Lung (tissue), 12 donors: Measurements from ENCODE around the gene AGRP. TPM values are rescaled to one million over a fixed set of nuclear protein-coding genes. Genes with fewer than 3 reads are reported as not detected.

Experiments used
- ATAC-seq: fragments of 200-7000 bp; cut with Tn5 transposase; one replicate; pipeline ENCODE4 v1.9.1; 2020; ENCODE audit warnings: moderate number of reproducible peaks; ENCODE audit not compliant: insufficient read depth, low FRiP score
- DNase-seq, 3 donors: peaks; one replicate each; pipeline ENCODE4 v3.0.0-alpha.2; 2013 to 2017
- H3K27ac ChIP-seq, 2 donors: one replicate each; pipeline ENCODE4 v1.5.1; 2013; ENCODE audit warnings: mild to moderate bottlenecking in 2 of 2, moderate library complexity in 2 of 2, control low read depth in 1 of 2, inconsistent platforms in 1 of 2, low read depth in 1 of 2, low read length in 1 of 2
- H3K27me3 ChIP-seq, 3 donors: one replicate each; pipeline ENCODE4 v1.5.1; 2013; ENCODE audit warnings: low read length in 2 of 3; ENCODE audit not compliant: control insufficient read depth in 3 of 3, insufficient read depth in 3 of 3
- H3K36me3 ChIP-seq, 4 donors: one replicate each; pipeline ENCODE4 v1.5.1; 2013; ENCODE audit warnings: low read length in 4 of 4, mild to moderate bottlenecking in 1 of 4, moderate library complexity in 1 of 4; ENCODE audit not compliant: control insufficient read depth in 4 of 4, insufficient read depth in 4 of 4
- H3K4me1 ChIP-seq, 5 donors: one replicate each; pipeline ENCODE4 v1.5.1; 2013; ENCODE audit warnings: low read length in 5 of 5, mild to moderate bottlenecking in 2 of 5, moderate library complexity in 1 of 5; ENCODE audit not compliant: control insufficient read depth in 5 of 5, insufficient read depth in 5 of 5
- H3K4me3 ChIP-seq: one replicate; pipeline ENCODE4 v1.5.1; 2013; ENCODE audit warnings: mild to moderate bottlenecking, control low read depth, moderate library complexity
- H3K9ac ChIP-seq, 2 donors: one replicate each; pipeline ENCODE4 v1.5.1; 2013; ENCODE audit warnings: low read length in 2 of 2, control low read depth in 1 of 2; ENCODE audit not compliant: insufficient read depth in 1 of 2
- H3K9me3 ChIP-seq, 4 donors: one replicate each; pipeline ENCODE4 v1.5.1; 2013; ENCODE audit warnings: low read length in 3 of 4, mild to moderate bottlenecking in 1 of 4, moderate library complexity in 1 of 4; ENCODE audit not compliant: control insufficient read depth in 4 of 4, insufficient read depth in 3 of 4
- CTCF ChIP-seq: IDR thresholded peaks from 2 replicates; pipeline ENCODE4 v1.5.1; 2012; ENCODE audit warnings: mild to moderate bottlenecking; ENCODE audit errors: control extremely low read depth, extremely low read depth
- WGBS, 2 donors: extraction: QIAGEN DNeasy Blood & Tissue Kit; methylation state at CpG; one replicate each; pipeline ENCODE4 v1.1.7; 2013; 5-methylcytosine and 5-hydroxymethylcytosine counted together
- polyA plus RNA-seq, 2 donors: library from polyadenylated mRNA; stranded (reverse); fragments of 200-250 nt; gene quantifications; one replicate each; pipeline ENCODE4 v1.2.1, GENCODE V29; 2013
- total RNA-seq, 2 donors: library from RNA; depleted of rRNA in 1 of 2; stranded (reverse); fragments of >200 nt in 1 of 2; gene quantifications; one replicate each; pipeline ENCODE4 v1.2.1, GENCODE V29; 2014 to 2021
- donor health status: control.
- donor health status: control.
- donor health status: Bipolar disorder and iron deficiency.
- donor health status: healthy.
- donor health status: DM: yes; HTN: yes; CAD: no.

The AGRP gene
- total and polyA plus RNA-seq, 4 donors: 0.97 to 8.3 (median 1.4) TPM; not detected in 1

- no peak for DNase-seq
- no peak overlapping the region for H3K9ac ChIP-seq
- H3K9me3 ChIP-seq: no peaks in the 10 kb centered on the region
- no peak overlapping the region for H3K27ac ChIP-seq
- 57 to 63% methylated on average over 4 of the region's 4 CpGs for WGBS, 2 donors
- H3K36me3 ChIP-seq: no peaks in the 10 kb centered on the region
- H3K4me3 ChIP-seq: no peak overlapping the region
- H3K27me3 ChIP-seq: no peaks in the 10 kb centered on the region
- no peak for ATAC-seq
- peaks cover 0 to 6% (median 0%) of the 10 kb centered on the region in 5 donors for H3K4me1 ChIP-seq
- no peak for TF ChIP-seq CTCF
These were observed 35.9 kb upstream of the AGRP start for GRCh38 chr16:67519242-67519641.

DNA sequence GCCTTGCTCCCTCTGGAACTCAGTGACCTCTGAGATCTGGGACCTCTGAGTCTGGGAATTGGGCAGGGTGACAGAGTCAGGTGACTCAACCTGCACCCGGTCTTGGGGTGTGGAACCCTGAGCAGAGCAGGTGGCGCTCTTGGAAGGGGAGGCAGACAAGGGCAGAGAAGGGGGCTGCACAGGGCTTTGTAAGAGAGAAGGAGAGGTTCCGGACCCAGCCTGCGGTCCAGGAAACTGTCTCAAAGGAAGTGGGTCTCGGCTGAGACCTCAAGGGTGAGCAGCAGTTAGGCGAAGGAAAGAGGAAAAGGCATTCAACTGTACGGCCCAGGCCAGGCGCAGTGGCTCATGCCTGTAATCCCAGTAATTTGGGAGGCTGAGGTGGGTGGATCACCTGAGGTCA is 35.3 kb upstream of the AGRP start:
- no peak overlapping the region for H3K9ac ChIP-seq
- H3K4me1 ChIP-seq: peaks cover 0 to 6% (median 0%) of the 10 kb centered on the region in 5 donors
- no peak for ATAC-seq
- no peak overlapping the region for H3K27ac ChIP-seq
- DNase-seq: no peak
- TF ChIP-seq CTCF: no peak
- no peaks in the 10 kb centered on the region for H3K27me3 ChIP-seq
- WGBS, 2 donors: 34 to 69% methylated on average over 8 of the region's 8 CpGs
- H3K36me3 ChIP-seq: no peaks in the 10 kb centered on the region
- H3K9me3 ChIP-seq: no peaks in the 10 kb centered on the region
- no peak overlapping the region for H3K4me3 ChIP-seq

DNA sequence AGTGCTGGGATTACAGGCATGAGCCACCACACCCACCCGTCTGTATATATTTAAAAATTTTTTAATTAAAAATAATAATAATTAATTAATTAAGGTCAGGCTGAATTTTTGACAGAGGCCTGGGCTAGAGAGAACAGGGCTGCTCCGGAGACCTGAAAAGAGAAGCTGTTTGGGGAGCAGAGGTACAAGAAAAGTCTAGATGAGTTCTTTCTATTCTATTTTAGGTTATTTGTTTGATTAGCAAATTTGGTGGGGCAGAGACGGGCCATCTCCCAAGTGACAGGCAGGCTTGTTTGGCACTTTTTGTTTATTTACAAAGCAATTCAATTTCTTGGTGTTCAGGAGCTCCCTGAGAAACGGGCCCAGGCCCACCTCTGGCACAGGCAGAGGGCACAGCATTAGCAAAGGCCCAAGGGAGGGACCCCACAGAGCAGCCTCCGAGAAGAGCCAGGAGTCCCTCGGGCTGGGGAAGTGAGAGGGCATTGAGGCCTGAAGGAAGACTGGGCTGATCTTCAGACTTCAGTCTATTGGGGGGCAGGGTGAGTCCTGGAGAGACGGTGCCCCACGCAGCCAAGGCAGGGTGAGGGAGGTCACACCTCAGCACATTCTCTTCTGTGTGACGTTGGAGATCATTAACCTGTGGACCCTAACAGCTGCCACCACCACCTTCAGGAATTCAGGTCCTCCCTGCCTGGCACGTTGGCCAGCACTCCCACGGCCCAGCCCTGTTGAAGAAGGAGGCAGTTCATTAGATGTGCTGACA is 34.5 kb upstream of the AGRP start:
- ATAC-seq (no peak), DNase-seq (no peak)
- no peaks in the 10 kb centered on the region for H3K27me3 ChIP-seq
- H3K27ac ChIP-seq: no peak overlapping the region
- peaks cover 0 to 6% (median 0%) of the 10 kb centered on the region in 5 donors for H3K4me1 ChIP-seq
- whole genome bisulfite sequencing, 2 donors: 70 to 73% methylated on average over 11 of the region's 11 CpGs
- no peaks in the 10 kb centered on the region for H3K36me3 ChIP-seq
- H3K9me3 ChIP-seq: no peaks in the 10 kb centered on the region
- TF ChIP-seq CTCF: no peak
- H3K9ac ChIP-seq: no peak overlapping the region
- H3K4me3 ChIP-seq: no peak overlapping the region

DNA sequence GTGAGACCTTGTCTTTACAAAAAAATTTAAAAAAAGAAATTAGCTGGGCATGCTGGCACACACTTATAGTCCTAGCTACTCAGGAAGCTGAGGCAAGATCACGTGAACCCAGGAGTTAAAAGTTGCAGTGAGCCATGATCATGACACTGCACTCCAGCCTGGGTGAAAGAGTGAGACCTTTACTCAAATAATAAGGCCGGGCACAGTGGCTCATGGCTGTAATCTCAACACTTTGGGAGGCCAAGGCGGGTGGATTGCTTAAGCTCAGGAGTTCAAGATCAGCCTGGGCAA is 33.8 kb upstream of the AGRP start:
- no peak for DNase-seq

More for the DNA sequence above, 33.8 kb upstream of the AGRP start:
- TF ChIP-seq CTCF: no peak
- WGBS, 2 donors: 44 to 72% methylated on average over 3 of the region's 3 CpGs
- Histone ChIP-seq H3K9ac (no peak overlapping the region), H3K9me3 (no peaks in the 10 kb centered on the region), H3K36me3 (no peaks in the 10 kb centered on the region), H3K27me3 (no peaks in the 10 kb centered on the region), H3K4me3 (no peak overlapping the region), H3K4me1 (peaks cover 0 to 6% (median 0%) of the 10 kb centered on the region in 5 donors), H3K27ac (no peak overlapping the region)
- ATAC-seq: no peak
